IPS-15b (cell line): ENCODE data around the gene TMEM242.

Experiments used
- H3K27me3 ChIP-seq: one replicate; pipeline ENCODE4 v1.6.1; 2013; ENCODE audit warnings: low read length; ENCODE audit not compliant: control insufficient read depth, insufficient read depth
- H3K36me3 ChIP-seq: one replicate; pipeline ENCODE4 v1.6.1; 2013; ENCODE audit warnings: low read length; ENCODE audit not compliant: control insufficient read depth, insufficient read depth
- H3K4me1 ChIP-seq: one replicate; pipeline ENCODE4 v1.6.1; 2013; ENCODE audit warnings: mild to moderate bottlenecking, low read length; ENCODE audit not compliant: control insufficient read depth, insufficient read depth
- H3K4me3 ChIP-seq: one replicate; pipeline ENCODE4 v1.5.1; 2013; ENCODE audit warnings: low read depth, low read length
- H3K9ac ChIP-seq: one replicate; pipeline ENCODE4 v1.6.1; 2013; ENCODE audit warnings: low read depth, mild to moderate bottlenecking, low read length
- H3K9me3 ChIP-seq: one replicate; pipeline ENCODE4 v1.6.1; 2013; ENCODE audit warnings: mild to moderate bottlenecking, low read length; ENCODE audit not compliant: control insufficient read depth, insufficient read depth

TMEM242 gene

GRCh38 chr6:157255079-157255478 lies 68.2 kb downstream of the TMEM242 start:
- H3K4me3 ChIP-seq, result no peak overlapping the region
- no peaks in the 10 kb centered on the region for H3K9me3 ChIP-seq
- H3K4me1 ChIP-seq, result no peaks in the 10 kb centered on the region
- no peaks in the 10 kb centered on the region for H3K27me3 ChIP-seq
- no peak overlapping the region for H3K9ac ChIP-seq
- H3K36me3 ChIP-seq, result no peaks in the 10 kb centered on the region

DNA sequence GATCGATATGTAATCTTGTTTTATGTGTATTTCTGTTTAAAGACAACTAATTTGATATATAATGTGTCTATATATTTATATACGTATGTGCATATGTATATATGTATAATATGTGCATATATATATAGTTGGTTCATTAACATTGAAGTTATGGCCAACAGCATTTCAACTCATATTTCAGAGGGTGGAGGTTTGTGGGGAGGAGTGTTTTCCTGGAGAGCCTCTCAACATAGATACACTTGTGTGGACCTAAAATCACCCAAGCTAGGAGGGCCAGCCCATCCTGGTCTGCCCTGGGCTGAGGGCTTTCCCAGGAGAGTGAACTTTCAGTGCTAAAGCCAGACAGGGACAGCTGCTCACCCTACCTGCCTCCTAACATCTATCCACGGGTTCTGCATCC lies 68.8 kb downstream of the TMEM242 start:
- H3K27me3 ChIP-seq, result no peaks in the 10 kb centered on the region
- H3K4me1 ChIP-seq, result no peaks in the 10 kb centered on the region
- H3K9ac ChIP-seq, result no peak overlapping the region
- H3K4me3 ChIP-seq, result no peak overlapping the region
- H3K36me3 ChIP-seq, result no peaks in the 10 kb centered on the region
- no peaks in the 10 kb centered on the region for H3K9me3 ChIP-seq

DNA sequence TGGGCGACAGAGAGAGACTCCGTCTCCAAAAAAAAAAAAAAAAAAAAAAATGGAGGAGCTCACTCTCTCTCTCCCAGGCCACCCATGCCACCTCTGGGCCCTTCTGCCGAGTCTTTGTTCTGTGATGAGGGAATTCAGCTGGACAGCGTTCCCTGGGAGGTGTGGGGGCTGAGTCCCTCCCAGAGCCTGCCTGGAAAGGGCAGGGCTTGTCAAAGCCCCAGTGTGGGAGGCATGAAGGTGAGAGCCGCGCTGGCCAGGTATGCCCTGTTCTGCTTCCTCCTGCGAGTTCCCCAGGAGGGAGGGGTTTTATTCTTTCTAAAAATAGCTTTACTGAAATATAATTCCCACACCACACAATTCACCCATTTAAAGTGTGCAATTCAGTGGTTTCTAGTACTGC lies 69.6 kb downstream of the TMEM242 start:
- Histone ChIP-seq H3K36me3 (no peaks in the 10 kb centered on the region), H3K9me3 (no peaks in the 10 kb centered on the region), H3K4me1 (no peaks in the 10 kb centered on the region), H3K4me3 (no peak overlapping the region), H3K9ac (no peak overlapping the region), H3K27me3 (no peaks in the 10 kb centered on the region)

DNA sequence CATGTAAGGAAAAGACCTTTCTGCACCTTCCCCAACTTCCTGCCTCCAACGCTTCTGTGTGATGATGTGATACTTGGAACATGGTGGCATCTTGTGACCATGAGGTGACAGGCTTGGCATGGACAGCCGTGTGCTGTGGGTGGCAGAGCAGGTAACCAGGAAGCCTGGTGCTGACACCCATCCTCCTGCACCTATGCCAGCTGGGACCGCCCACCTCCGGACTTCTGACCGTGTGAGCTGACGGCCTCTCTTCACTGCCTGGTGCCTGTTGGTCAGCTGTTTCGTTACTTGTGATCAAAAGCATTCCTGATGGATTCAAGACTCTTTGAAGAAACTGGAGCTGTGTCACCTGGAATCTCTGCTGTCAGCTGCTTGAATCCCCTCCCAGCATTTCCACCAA lies 70.3 kb downstream of the TMEM242 start:
- Histone ChIP-seq H3K9me3 (no peaks in the 10 kb centered on the region), H3K36me3 (no peaks in the 10 kb centered on the region), H3K27me3 (no peaks in the 10 kb centered on the region), H3K4me3 (no peak overlapping the region), H3K9ac (no peak overlapping the region), H3K4me1 (no peaks in the 10 kb centered on the region)

- H3K27me3 ChIP-seq, result no peaks in the 10 kb centered on the region
- H3K4me1 ChIP-seq, result no peaks in the 10 kb centered on the region
- H3K9me3 ChIP-seq, result no peaks in the 10 kb centered on the region
- no peaks in the 10 kb centered on the region for H3K36me3 ChIP-seq
- no peak overlapping the region for H3K9ac ChIP-seq
- H3K4me3 ChIP-seq, result no peak overlapping the region
Observed at GRCh38 chr6:157251586-157252247, 71.6 kb downstream of the TMEM242 start.

DNA sequence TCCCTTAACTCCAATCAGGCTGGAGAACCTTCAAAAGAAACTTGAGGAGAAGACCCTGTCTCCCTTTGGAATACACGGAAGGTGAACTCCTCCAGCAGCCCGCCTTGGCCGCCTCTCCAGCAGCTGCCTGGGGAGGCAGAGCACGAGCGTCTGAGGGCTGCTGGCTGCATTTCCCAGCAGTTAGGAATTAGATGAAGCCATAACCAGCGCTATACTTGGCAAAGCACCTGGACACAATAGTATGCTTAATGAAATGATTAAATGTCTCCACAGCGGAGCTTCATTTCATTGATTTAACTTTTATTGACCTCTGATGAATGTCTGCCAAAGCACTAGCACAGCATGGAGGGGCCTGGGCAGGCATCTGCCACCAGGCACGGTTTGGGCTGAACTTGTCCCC lies 73.5 kb downstream of the TMEM242 start:
- Histone ChIP-seq H3K4me3 (no peak overlapping the region), H3K9ac (no peak overlapping the region), H3K9me3 (no peaks in the 10 kb centered on the region), H3K4me1 (no peaks in the 10 kb centered on the region), H3K27me3 (no peaks in the 10 kb centered on the region), H3K36me3 (no peaks in the 10 kb centered on the region)

GRCh38 chr6:157248264-157248663 lies 75.1 kb downstream of the TMEM242 start:
- H3K9me3 ChIP-seq, result no peaks in the 10 kb centered on the region
- H3K4me3 ChIP-seq, result no peak overlapping the region
- H3K4me1 ChIP-seq, result no peaks in the 10 kb centered on the region
- H3K36me3 ChIP-seq, result no peaks in the 10 kb centered on the region
- no peak overlapping the region for H3K9ac ChIP-seq
- no peaks in the 10 kb centered on the region for H3K27me3 ChIP-seq

DNA sequence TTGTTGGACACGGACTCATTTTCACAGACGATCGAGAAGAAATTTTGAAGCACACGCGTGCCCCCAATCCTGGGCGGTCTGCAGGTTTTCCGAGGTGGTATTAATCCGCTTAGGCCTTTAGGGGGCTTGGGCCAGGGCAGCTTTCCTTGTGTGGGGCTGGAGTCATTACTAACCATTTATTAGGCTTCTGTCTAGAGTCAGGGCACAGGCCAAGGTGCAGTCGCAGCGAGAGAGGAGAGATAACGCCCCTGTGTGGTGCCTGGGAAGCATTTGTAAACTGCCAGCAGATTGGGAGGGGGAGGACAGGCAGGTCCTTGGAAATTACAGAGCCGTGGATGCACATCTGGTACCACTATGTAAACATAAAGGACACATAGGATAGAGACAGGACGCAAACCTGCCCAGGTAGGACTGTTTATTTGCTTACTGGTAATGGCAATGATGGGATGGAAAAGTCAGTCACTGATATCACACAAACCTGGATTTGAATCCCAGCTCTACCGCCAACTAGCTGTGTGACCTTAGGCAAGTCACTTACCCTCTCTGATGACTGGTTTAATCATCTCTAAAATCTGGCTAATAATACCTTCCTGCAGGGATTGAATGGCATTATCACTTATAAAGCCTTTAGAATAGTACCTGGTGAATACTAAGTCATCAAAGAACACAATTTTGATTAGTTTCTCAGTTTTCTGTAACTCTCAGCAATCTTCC lies 76.4 kb downstream of the TMEM242 start:
- no peaks in the 10 kb centered on the region for H3K36me3 ChIP-seq
- H3K9me3 ChIP-seq, result no peaks in the 10 kb centered on the region
- H3K9ac ChIP-seq, result no peak overlapping the region
- H3K4me3 ChIP-seq, result no peak overlapping the region
- no peaks in the 10 kb centered on the region for H3K27me3 ChIP-seq
- H3K4me1 ChIP-seq, result no peaks in the 10 kb centered on the region

DNA sequence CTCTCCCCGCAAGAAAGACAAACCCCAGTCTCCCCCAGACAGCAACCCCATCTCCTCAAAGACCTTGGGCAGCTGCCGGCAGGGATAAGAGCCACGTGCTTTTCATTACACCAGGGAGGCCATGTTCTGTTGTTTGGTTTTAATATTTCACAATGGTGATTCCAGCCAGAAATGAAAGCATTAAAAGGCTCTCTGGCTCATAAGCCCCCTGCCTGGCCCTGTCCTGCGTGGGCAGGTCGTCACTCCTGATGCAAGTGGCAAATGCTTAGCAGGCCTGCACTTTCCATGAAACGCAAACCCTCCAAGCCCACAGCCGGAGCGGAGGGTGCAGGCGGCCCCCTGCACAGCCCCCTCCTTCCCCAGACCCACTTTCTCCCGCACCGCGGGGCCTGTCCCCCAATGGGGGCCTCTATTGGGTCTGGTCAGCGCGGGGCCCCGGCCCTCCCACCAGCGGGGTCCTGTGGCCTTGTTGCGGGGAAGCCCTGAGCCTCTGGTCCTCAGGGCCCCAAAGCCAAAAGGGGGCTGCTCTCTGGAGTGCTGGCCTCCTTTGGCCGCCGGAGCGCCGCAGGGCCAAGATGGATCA lies 77.2 kb downstream of the TMEM242 start:
- Histone ChIP-seq H3K9ac (no peak overlapping the region), H3K36me3 (no peaks in the 10 kb centered on the region), H3K27me3 (no peaks in the 10 kb centered on the region), H3K9me3 (no peaks in the 10 kb centered on the region), H3K4me1 (no peaks in the 10 kb centered on the region), H3K4me3 (no peak overlapping the region)

DNA sequence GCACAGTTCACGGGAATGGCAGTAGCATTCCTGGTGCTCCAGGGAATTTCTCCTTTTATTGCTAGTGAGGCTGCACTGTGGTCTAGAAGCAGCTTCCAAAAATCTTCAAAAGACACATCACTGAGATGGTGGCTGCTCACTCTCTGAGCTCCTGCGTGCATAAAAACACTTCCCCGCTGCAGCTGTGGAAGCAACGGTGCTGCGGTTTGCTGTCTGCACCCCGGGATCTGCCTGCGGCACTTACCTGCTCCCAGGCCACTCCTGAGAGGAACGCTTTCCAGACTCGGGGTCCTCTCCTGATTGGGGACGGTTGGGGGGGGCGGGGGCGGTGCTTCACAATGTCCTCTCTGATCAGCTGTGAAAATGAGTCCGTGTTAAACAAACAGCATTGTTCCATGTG lies 77.9 kb downstream of the TMEM242 start:
- no peaks in the 10 kb centered on the region for H3K27me3 ChIP-seq
- peaks cover 2% of the 10 kb centered on the region for H3K4me1 ChIP-seq
- no peak overlapping the region for H3K9ac ChIP-seq
- H3K4me3 ChIP-seq, result no peak overlapping the region
- H3K9me3 ChIP-seq, result no peaks in the 10 kb centered on the region
- no peaks in the 10 kb centered on the region for H3K36me3 ChIP-seq

DNA sequence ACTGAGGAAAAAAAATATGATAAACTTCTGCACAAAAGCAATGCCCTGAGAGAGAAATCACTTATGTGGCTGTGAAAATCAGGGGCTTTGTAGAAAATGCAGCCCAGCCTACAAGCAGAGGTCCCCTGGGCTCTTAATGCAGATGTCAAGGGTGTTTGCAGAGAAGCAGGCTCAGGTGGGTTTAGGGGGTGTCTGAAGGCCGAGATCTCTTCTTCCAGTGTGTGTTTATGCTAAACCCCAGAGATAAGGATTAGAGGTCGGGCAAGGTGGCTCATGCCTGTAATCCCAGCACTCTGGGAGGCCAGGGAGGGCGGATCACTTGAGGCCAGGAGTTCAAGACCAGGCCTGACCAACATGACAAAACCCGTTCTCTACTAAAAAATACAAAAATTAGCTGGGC lies 78.5 kb downstream of the TMEM242 start:
- Histone ChIP-seq H3K4me1 (peaks cover 6% of the 10 kb centered on the region), H3K9ac (no peak overlapping the region), H3K36me3 (no peaks in the 10 kb centered on the region)

DNA sequence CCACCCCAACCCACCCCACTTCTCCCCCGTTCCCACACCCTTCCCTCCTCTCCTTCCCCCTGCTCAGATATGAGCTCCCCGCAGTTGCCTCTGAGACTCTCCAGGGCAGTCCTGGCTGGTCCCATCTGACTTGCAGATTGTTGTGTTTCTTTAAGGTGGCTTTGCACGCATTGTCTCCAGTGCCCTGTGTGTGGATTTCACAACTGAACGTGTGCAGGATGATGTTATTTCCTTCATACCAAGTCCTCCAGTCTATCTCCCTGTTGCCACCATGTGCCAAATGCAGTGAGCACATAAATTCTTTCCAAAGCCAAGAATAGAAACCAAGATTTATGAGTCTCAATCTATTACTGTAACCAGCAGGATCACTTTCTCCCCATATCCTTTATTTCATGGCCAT lies 79.1 kb downstream of the TMEM242 start:
- no peak overlapping the region for H3K9ac ChIP-seq
- H3K27me3 ChIP-seq, result no peaks in the 10 kb centered on the region
- no peaks in the 10 kb centered on the region for H3K9me3 ChIP-seq
- H3K4me3 ChIP-seq, result no peak overlapping the region
- H3K36me3 ChIP-seq, result no peaks in the 10 kb centered on the region
- peaks cover 6% of the 10 kb centered on the region for H3K4me1 ChIP-seq

More for the DNA sequence above, 78.5 kb downstream of the TMEM242 start:
- Histone ChIP-seq H3K9me3 (no peaks in the 10 kb centered on the region), H3K27me3 (no peaks in the 10 kb centered on the region), H3K4me3 (no peak overlapping the region)
